Ovary (tissue), 10 donors: ENCODE results near the gene METTL18. TPM values are rescaled to one million over a fixed set of nuclear protein-coding genes. Genes with fewer than 3 reads are reported as not detected.

Experiments
- DNase-seq, 5 donors: peaks; one replicate each; pipeline ENCODE4 v3.0.0-alpha.2; 2019 to 2020
- H3K27ac ChIP-seq, 2 donors: fragments of 200-600 bp; one replicate each; pipeline versions ENCODE4 v1.5.1 to v1.8.0; 2019 to 2022
- H3K27me3 ChIP-seq: fragments of 200-600 bp; one replicate; pipeline ENCODE4 v1.8.0; 2022
- H3K36me3 ChIP-seq: fragments of 200-600 bp; sonication (generic); one replicate; pipeline ENCODE4 v1.5.1; 2019
- H3K4me1 ChIP-seq: one replicate; pipeline ENCODE4 v1.8.1; 2013; ENCODE audit warnings: mild to moderate bottlenecking, moderate library complexity; ENCODE audit not compliant: insufficient read depth
- H3K4me3 ChIP-seq: fragments of 200-600 bp; sonication (generic); one replicate; pipeline ENCODE4 v1.5.1; 2017
- H3K9me3 ChIP-seq, 2 donors: fragments of 200-600 bp in 1 of 2; sonication (generic) in 1 of 2; one replicate each; pipeline versions ENCODE4 v1.5.1 to v1.8.1; 2013 to 2019; ENCODE audit warnings: mild to moderate bottlenecking in 1 of 2, moderate library complexity in 1 of 2
- EP300 ChIP-seq: sonication (generic); formaldehyde crosslinking; IDR thresholded peaks from one replicate; pipeline ENCODE4 v1.6.1; 2017; ENCODE audit warnings: antibody characterized with exemption
- POLR2A ChIP-seq: fragments of 450-650 bp; IDR thresholded peaks from one replicate; pipeline ENCODE4 v1.6.1; 2017; ENCODE audit warnings: antibody characterized with exemption, mild to moderate bottlenecking, moderate library complexity
- WGBS, 3 donors: extraction: QIAGEN DNeasy Blood & Tissue Kit in 1 of 3; methylation state at CpG; one replicate each; pipeline versions ENCODE4 v1.1.5 to v1.1.7; 2013 to 2017; 5-methylcytosine and 5-hydroxymethylcytosine counted together
- intact Hi-C, 4 donors: fragments of 100-400 bp; cut with DNase I; formaldehyde crosslinking; loops; one replicate each; pipeline versions ENCODE4 v1.11.0 to v1.15.1; 2022 to 2023
- long read RNA-seq, 3 donors: library from polyadenylated mRNA in 2 of 3; unstranded in 2 of 3; transcript quantifications; one replicate each; pipeline ENCODE4 v2.0.0 and lab custom pipeline, GENCODE V29; 2021 to 2026
- polyA plus RNA-seq, 2 donors: library from polyadenylated mRNA; stranded (reverse); fragments of 200-250 nt in 1 of 2; fragments of 350-450 nt in 1 of 2; fragmentation: Illumina TruSeq in 1 of 2; extraction: RNeasy Lipid Tissue Mini Kit (QIAGEN cat#74804) in 1 of 2; gene quantifications; one replicate each; pipeline ENCODE4 v1.2.3, GENCODE V29; 2013 to 2014
- total RNA-seq, 7 donors: library from RNA; depleted of rRNA in 2 of 7; stranded (reverse); fragments of >200 nt in 2 of 7; fragmentation: NEBNext Ultra II Directional in 3 of 7; extraction: Animal tissue kit (Norgen Biotek cat#: 25700) in 3 of 7; gene quantifications; one replicate each; pipeline versions ENCODE4 v1.1.0 to v1.2.4, GENCODE V29; 2016 to 2023
- TF ChIP-seq, protein P1 (sequence below), 3 donors: fragments of 450-650 bp in 2 of 3; fragments of 200-600 bp in 1 of 3; IDR thresholded peaks; one replicate each; pipeline versions ENCODE4 v1.5.1 to v1.8.0; 2016 to 2022; ENCODE audit warnings: antibody characterized with exemption in 3 of 3, mild to moderate bottlenecking in 1 of 3
- donor health status: DM: no; HTN: no; CAD: no; lungs with moderate emphysema.
- donor health status: DM: no; HTN: no; CAD: no.
- donor health status: Bipolar disorder and iron deficiency.
- donor health status: DM: yes; HTN: yes; CAD: no.
- donor health status: DM: no; HTN: no; CAD: no.
- donor health status: DM: yes; HTN: yes; CAD: no.

The METTL18 gene
- total RNA-seq (1 to 10 TPM; 4.0 to 9.3 (median 7.4) TPM), polyA plus RNA-seq (1 to 10 TPM; 7.8 to 9.5 TPM)
- long read RNA-seq, donor 1, transcript METTL18-203 (2 exons, 850 nt), result minor isoform, 5 of 26 reads
- long read RNA-seq, donor 1, transcript METTL18-202 (2 exons, 1,521 nt), result major isoform, 20 of 26 reads
- long read RNA-seq, donor 1, partial matches to known transcripts, result 1 of 26 reads
- long read RNA-seq, donor 1, other reads (novel, unspliced or antisense), result 0 of 26 reads
- long read RNA-seq, donor 2, transcript METTL18-202 (2 exons, 1,521 nt), result major isoform, 9 of 18 reads
- long read RNA-seq, donor 2, partial matches to known transcripts, result 8 of 18 reads
- long read RNA-seq, donor 2, other reads (novel, unspliced or antisense), result 0 of 18 reads
- long read RNA-seq, donor 3, partial matches to known transcripts, result 0 of 3 reads
- long read RNA-seq, donor 3, other reads (novel, unspliced or antisense), result 0 of 3 reads

DNA sequence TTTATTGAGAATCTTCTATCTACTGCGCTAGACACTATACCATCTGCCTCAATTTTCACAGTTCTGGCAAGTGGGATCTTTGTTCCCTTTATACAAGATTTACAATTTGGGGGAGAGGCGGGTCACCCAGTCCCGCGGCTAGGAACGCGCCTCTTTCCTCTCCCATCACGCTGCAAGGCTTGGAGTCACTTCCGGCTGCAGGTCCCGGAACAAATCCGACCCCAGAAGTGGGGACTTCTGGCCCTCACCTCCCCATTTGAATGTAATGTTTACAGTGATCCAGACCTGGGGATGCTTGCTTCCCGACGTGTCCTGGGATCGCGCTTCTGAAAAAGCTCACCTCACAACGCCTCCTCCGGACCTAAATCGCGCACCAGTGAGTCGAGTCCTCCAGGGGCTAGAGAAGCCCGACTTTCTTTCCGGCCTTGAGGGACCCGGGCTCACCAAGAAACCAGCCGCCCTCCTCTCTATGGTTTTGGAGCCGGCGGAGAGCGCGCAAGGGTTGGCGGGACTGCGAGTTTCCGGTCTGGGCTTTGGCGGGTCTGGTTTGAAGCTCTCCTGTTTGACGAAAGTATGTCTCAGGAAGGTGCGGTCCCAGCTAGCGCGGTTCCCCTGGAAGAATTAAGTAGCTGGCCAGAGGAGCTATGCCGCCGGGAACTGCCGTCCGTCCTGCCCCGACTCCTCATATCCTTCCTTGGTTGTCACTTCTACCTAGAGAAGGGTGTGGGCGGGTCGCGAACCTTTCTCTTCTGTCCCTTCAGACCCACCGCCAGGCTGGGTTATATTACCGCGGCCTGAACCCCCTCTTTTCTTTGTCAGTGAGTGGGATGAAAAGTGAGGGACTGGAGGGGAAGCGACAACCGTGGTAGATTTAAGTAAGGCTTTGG lies at the start of gene METTL18:
Gene METTL18, minus strand, starts transcription at position 378 of the 887 bp plus-strand sequence. CDS start 1,212 bp downstream, outside the sequence.
- TF ChIP-seq POLR2A (peak; percentile 41), EP300 (no peak)
- peak; percentile 85 to 93 (median 86) for DNase-seq
- Histone ChIP-seq H3K9me3 (no peaks in the 10 kb centered on the region), H3K36me3 (no peaks in the 10 kb centered on the region), H3K27me3 (no peaks in the 10 kb centered on the region), H3K27ac (peak within 1 kb of the TSS in 1 of 2 donors; percentile 71), H3K4me3 (peak within 1 kb of the TSS; percentile 50), H3K4me1 (peaks cover 3% of the 10 kb centered on the region)
- 0 to 1% (median 0%) methylated on average over 48 of the region's 48 CpGs for WGBS, 3 donors
- intact Hi-C loops, result no loop called here

DNA sequence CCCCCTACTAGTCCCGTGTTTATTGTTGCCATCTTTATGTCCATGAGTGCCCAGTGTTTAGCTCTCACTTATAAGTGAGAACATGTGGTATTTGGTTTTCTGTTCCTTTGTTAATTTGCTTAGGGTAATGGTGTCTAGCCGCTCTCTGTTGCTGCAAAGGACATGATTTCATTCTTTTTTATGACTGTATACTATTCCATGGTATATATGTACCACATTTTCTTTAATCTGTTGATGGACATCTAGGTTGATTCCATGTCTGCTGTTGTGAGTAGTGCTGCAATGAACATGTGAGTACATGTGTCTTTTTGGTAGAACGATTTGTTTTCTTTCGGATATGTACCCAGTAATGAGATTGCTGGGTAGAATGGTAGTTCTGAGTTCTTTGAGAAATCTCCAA lies 44.2 kb upstream of the METTL18 start:
- Histone ChIP-seq H3K4me1 (no peaks in the 10 kb centered on the region), H3K36me3 (no peaks in the 10 kb centered on the region), H3K4me3 (no peak overlapping the region), H3K27ac (no peak overlapping the region), H3K27me3 (no peaks in the 10 kb centered on the region), H3K9me3 (no peaks in the 10 kb centered on the region)
- intact Hi-C loops, result no loop called here
- WGBS, 3 donors, result 70 to 88% (median 73%) methylated on average over 4 of the region's 4 CpGs
- TF ChIP-seq EP300 (no peak), POLR2A (no peak)
- TF ChIP-seq, protein P1, sequence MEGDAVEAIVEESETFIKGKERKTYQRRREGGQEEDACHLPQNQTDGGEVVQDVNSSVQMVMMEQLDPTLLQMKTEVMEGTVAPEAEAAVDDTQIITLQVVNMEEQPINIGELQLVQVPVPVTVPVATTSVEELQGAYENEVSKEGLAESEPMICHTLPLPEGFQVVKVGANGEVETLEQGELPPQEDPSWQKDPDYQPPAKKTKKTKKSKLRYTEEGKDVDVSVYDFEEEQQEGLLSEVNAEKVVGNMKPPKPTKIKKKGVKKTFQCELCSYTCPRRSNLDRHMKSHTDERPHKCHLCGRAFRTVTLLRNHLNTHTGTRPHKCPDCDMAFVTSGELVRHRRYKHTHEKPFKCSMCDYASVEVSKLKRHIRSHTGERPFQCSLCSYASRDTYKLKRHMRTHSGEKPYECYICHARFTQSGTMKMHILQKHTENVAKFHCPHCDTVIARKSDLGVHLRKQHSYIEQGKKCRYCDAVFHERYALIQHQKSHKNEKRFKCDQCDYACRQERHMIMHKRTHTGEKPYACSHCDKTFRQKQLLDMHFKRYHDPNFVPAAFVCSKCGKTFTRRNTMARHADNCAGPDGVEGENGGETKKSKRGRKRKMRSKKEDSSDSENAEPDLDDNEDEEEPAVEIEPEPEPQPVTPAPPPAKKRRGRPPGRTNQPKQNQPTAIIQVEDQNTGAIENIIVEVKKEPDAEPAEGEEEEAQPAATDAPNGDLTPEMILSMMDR (IDR thresholded peaks at IDR 0.05), result no peak
- no peak for DNase-seq

DNA sequence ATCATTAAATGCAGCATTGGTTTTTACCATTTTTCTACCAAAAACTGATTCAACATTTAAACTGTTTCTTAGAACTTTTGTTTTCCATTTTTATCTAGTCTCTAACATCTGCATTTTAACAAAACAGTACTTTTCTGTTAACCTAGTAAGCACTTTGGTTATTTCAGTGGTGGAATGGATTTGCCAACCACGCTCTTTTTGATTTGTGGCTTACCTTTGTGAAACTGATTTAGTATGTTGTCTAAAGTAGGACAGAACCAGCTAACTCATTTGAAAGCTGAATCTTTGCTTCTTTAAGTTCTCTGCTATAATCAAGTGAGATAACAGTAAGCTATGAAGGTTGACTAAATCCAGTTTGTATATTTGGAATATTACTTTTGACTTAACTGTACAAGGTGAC lies 41.5 kb upstream of the METTL18 start:
- Histone ChIP-seq H3K36me3 (no peaks in the 10 kb centered on the region), H3K27ac (no peak overlapping the region), H3K4me3 (no peak overlapping the region), H3K4me1 (no peaks in the 10 kb centered on the region), H3K9me3 (no peaks in the 10 kb centered on the region), H3K27me3 (no peaks in the 10 kb centered on the region)
- 96 to 98% (median 96%) methylated on average over 1 of the region's 1 CpG for whole genome bisulfite sequencing, 3 donors
- DNase-seq, result no peak
- TF ChIP-seq POLR2A (no peak), EP300 (no peak)
- TF ChIP-seq, protein P1 (IDR thresholded peaks at IDR 0.05), result no peak
- intact Hi-C loops, result no loop called here

DNA sequence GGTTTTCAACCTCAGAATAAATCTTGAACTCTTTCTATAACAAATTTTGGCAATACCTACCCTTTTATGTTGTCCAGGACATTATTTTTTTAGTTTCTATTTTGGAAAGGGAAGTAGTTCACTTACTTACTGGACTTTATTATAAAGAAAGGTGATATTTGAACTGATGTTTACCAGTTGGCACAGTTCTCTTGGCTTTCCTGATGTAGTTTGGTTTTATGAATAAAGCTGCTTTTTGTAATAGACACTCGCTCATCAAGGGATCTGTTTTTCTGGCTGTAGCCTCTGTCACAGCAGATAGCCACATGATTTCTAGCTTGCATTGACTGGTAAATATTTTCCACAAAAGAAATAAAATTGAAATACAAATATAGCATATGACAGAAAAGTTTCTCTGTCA lies 40.9 kb upstream of the METTL18 start:
- H3K36me3 ChIP-seq, result no peaks in the 10 kb centered on the region
- 96 to 100% (median 98%) methylated on average over 1 of the region's 1 CpG for WGBS, 3 donors
- intact Hi-C loops, result no loop called here
- H3K27me3 ChIP-seq, result no peaks in the 10 kb centered on the region
- no peaks in the 10 kb centered on the region for H3K4me1 ChIP-seq
- H3K9me3 ChIP-seq, result no peaks in the 10 kb centered on the region
- no peak overlapping the region for H3K27ac ChIP-seq
- H3K4me3 ChIP-seq, result no peak overlapping the region
- no peak for DNase-seq
- no peak for TF ChIP-seq POLR2A
- TF ChIP-seq, protein P1 (IDR thresholded peaks at IDR 0.05), result no peak
